ENCODE measurements around the gene SMIM29.
"Not testable (repeated sequence)": the region's sequence is repeated elsewhere in the genome, so short reads cannot be mapped to it uniquely, and the experiment has no call there.

SMIM29 gene

GRCh38 chr6:34248727-34249468 lies at the start of gene SMIM29:
Gene SMIM29 (minus strand): TSS chr6:34249006. CDS start chr6:34247791, 1,215 bp downstream.
- peak; percentile 95 for DNase-seq

GRCh38 chr6:34295721-34296120 lies 46.9 kb upstream of the SMIM29 start:
- DNase-seq, result peak; percentile 30

DNA sequence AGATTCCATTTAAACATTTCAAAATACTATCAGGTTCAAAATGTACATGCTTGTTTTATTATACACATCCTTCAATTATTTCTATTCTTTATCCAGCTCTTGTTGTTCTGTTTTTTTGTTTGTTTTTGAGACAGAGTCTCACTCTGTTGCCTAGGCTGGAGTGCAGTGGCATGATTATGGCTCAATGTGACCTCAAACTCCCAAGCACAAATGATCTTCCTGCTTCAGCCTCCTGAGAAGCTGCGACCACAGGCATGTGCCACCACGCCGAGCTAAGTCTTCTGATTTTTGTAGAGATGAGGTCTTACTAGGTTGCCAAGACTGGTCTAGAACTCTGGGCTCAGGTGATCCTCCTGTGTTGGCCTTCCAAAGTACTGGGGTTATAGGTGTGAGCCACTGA lies 44.1 kb upstream of the SMIM29 start:
- DNase-seq, result no peak

DNA sequence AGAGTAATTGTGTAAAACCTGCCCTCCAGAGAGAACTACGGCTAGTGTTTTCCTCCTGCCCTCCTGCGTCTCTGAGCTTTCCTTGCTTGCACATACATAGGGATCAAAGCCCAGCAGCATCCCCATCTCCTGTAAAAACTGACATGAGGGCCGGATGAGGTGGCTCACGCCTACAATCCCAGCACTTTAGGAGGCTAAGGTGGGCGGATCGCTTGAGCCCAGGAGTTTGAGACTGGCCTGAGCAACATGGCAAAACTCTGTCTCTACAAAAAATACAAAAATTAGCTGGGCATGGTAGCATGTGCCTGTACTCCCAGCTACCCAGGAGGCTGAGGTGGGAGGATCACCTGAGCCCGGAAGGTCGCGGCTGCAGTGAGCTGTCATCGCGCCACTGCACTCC lies 40.3 kb upstream of the SMIM29 start:
- DNase-seq, result no peak

GRCh38 chr6:34288581-34288980 lies 39.8 kb upstream of the SMIM29 start:
- no peak for DNase-seq

GRCh38 chr6:34285448-34286164 lies 36.8 kb upstream of the SMIM29 start:
- DNase-seq, result no peak

DNA sequence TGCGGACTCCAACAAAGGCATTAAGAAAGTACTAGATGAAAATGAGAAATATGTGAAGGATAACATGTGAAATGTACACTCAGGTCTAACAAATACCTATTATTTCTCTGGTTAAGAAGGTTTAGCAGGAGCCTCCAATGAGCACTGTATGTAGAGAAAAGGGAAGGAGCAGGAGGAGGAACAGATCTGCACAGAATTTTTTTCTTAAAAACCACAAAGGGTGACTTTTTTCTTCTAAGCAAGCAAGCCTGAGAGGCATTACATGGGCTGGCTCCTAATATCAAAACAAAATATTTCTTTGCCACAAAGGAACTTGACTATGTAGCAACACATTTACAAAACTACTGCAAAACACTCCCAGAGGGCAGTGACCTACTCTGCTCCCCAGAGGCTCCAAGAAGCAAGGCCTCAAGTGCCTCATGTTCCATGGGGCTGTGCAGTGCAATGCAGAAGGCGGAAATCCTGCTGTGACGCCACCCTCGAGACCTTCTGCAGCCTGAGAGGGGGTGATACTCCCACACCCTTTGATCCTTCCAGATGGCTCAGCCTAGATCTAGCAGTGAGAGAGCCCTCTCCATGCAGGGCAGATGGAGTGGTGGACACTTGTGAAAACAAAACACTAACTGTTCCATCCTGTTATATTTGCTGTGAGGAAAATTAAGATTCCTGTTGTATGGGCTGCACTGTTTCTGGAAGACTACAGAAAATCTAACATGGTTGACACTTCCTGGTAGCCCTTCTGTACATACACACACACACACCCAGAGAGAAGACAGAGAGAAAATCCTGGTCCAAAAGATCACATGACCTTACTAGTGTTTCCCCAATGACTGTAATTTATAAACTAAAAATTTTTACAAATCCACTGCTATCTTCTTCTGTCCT lies 36.0 kb upstream of the SMIM29 start:
- peak; percentile 42 for DNase-seq

GRCh38 chr6:34281702-34282334 lies 33.0 kb upstream of the SMIM29 start:
- no peak for DNase-seq

DNA sequence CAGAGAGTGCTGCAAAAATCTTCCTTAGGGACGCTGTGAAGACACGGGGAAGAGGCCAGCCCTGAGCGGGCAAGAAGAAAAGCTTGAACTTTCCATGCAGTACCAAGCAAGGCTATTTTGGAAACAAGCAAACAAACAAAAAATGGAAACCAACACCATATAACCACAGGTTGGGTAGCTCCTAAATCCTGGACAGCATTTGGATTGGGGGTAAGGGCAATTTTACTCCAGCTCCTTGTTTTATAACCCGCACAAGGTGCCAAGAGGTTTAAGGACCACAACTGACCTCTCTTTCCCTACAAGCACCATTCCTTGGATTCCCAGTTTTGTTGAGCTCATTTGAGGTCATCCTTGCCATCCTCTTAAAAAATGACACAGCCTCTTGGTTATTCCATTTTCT lies 31.4 kb upstream of the SMIM29 start:
- no peak for DNase-seq

DNA sequence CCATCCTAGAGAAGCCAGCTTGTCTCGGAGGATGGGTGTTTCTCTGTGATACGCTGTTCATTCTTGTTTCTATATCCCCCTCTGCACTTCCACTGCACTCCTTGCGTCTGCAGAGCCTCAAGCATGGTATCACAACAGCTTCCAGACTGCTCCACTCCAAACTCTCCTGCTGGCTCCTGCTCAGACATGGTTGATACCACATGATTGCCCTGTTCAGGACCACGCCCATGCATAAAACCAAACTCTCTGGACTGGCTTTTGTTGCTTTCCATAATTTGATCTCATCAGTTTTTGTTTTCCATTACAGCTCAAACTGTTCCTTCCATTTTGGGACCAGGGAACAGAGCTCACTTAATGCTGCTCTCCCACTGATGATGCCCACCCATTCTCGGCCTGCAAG lies 30.0 kb upstream of the SMIM29 start:
- DNase-seq, result no peak

GRCh38 chr6:34277763-34278112 lies 28.9 kb upstream of the SMIM29 start:
- DNase-seq, result no peak

- DNase-seq, result no peak
These were observed 28.3 kb upstream of the SMIM29 start for GRCh38 chr6:34276881-34277762.

- no peak for DNase-seq
These were observed 27.4 kb upstream of the SMIM29 start for GRCh38 chr6:34276191-34276590.

- DNase-seq, result no peak
These were observed 26.5 kb upstream of the SMIM29 start for GRCh38 chr6:34275128-34275804.

GRCh38 chr6:34274129-34274528 lies 25.3 kb upstream of the SMIM29 start:
- no peak for DNase-seq

- peak; percentile 10 for DNase-seq
These were observed 24.5 kb upstream of the SMIM29 start for GRCh38 chr6:34273242-34273805.

- no peak for DNase-seq
These were observed 23.5 kb upstream of the SMIM29 start for GRCh38 chr6:34272013-34272926.

GRCh38 chr6:34269658-34270341 lies 21.0 kb upstream of the SMIM29 start:
- DNase-seq, result not testable (repeated sequence)

- not testable (repeated sequence) for DNase-seq
These were observed 20.3 kb upstream of the SMIM29 start for GRCh38 chr6:34269132-34269531.

All from CD4-positive, alpha-beta T cell treated with Interferon gamma for 1 hour (primary cell).